Measurements from ENCODE around the gene NEAT1. TPM values are rescaled to one million over a fixed set of nuclear protein-coding genes. Genes with fewer than 3 reads are reported as not detected.

NEAT1 gene
- total RNA-seq, 1 experiment from 2014 or later: 564 TPM

- ATAC-seq: no peak
- no TSS peak for BruUV-seq (replicated peaks)
- intact Hi-C loops (cut with micrococcal nuclease): no loop called here
- H3K9me3 ChIP-seq (ENCODE audit: control insufficient read depth in 1 of 2, insufficient read depth in 1 of 2, low read depth in 1 of 2, low read length in 2 of 2): no peaks in the 10 kb centered on the region
- H3K4me3 ChIP-seq (replicated peaks in 1 of 2; ENCODE audit: low read depth in 1 of 2, low read length in 2 of 2): no peak overlapping the region
- peaks cover 0 to 14% of the 10 kb centered on the region in 2 experiments; a peak in 3 of 4 replicates for H3K36me3 ChIP-seq (ENCODE audit: control insufficient read depth in 1 of 2, insufficient read depth in 2 of 2, low read length in 2 of 2)
- H3K79me2 ChIP-seq (ENCODE audit: insufficient read depth, low read length): peaks cover 27% of the 10 kb centered on the region; the same call in 1 of the 2 replicates
- H3K4me2 ChIP-seq (ENCODE audit: low read length): peak overlapping the region; percentile 12; the same call in 1 of the 2 replicates
- no peak overlapping the region for H2AFZ ChIP-seq (ENCODE audit: low read depth, low read length, poor library complexity, severe bottlenecking)
- no peaks in the 10 kb centered on the region for H3K9me2 ChIP-seq (ENCODE audit: insufficient read depth)
- peaks cover 14 to 42% of the 10 kb centered on the region in 2 experiments for H3K4me1 ChIP-seq (ENCODE audit: control insufficient read depth in 1 of 2, insufficient read depth in 2 of 2, low read length in 2 of 2)
- H4K20me1 ChIP-seq (ENCODE audit: insufficient read depth): no peaks in the 10 kb centered on the region
- ChIA-PET CTCF (interaction anchor here (1.1 kb wide), 1 partner anchor 79 kb away, joined by 4 read pairs; no protein-coding TSS in a partner anchor), RAD21 (ENCODE audit: low non-redundant PET in 1 of 2, low total read pairs in 2 of 2, uncharacterized antibody in 2 of 2, unreplicated experiment in 2 of 2) (no interaction called here), POLR2A (interaction anchor here (0.8 kb wide), 1 partner anchor 115 kb away, joined by 3 read pairs; no protein-coding TSS in a partner anchor)
- TF ChIP-seq, protein P1, sequence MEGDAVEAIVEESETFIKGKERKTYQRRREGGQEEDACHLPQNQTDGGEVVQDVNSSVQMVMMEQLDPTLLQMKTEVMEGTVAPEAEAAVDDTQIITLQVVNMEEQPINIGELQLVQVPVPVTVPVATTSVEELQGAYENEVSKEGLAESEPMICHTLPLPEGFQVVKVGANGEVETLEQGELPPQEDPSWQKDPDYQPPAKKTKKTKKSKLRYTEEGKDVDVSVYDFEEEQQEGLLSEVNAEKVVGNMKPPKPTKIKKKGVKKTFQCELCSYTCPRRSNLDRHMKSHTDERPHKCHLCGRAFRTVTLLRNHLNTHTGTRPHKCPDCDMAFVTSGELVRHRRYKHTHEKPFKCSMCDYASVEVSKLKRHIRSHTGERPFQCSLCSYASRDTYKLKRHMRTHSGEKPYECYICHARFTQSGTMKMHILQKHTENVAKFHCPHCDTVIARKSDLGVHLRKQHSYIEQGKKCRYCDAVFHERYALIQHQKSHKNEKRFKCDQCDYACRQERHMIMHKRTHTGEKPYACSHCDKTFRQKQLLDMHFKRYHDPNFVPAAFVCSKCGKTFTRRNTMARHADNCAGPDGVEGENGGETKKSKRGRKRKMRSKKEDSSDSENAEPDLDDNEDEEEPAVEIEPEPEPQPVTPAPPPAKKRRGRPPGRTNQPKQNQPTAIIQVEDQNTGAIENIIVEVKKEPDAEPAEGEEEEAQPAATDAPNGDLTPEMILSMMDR (IDR thresholded peaks at IDR 0.05 in 2 of 3, conservative IDR thresholded peaks at IDR 0.05 in 1 of 3; ENCODE audit: borderline replicate concordance in 1 of 3, insufficient read depth in 1 of 3, low read depth in 2 of 3, low read length in 2 of 3): no peak
- H3K9ac ChIP-seq (ENCODE audit: low read length): no peak overlapping the region
- peak overlapping the region; percentile 9; the same call in 1 of the 2 replicates for H3K27ac ChIP-seq (ENCODE audit: low read depth, low read length)
- no peaks in the 10 kb centered on the region for H3K27me3 ChIP-seq (ENCODE audit: insufficient read depth, low read length)
- no peak for DNase-seq (ENCODE audit: low read depth, low spot score)
Measured at GRCh38 chr11:65389294-65389980, 33.2 kb upstream of the NEAT1 start.

DNA sequence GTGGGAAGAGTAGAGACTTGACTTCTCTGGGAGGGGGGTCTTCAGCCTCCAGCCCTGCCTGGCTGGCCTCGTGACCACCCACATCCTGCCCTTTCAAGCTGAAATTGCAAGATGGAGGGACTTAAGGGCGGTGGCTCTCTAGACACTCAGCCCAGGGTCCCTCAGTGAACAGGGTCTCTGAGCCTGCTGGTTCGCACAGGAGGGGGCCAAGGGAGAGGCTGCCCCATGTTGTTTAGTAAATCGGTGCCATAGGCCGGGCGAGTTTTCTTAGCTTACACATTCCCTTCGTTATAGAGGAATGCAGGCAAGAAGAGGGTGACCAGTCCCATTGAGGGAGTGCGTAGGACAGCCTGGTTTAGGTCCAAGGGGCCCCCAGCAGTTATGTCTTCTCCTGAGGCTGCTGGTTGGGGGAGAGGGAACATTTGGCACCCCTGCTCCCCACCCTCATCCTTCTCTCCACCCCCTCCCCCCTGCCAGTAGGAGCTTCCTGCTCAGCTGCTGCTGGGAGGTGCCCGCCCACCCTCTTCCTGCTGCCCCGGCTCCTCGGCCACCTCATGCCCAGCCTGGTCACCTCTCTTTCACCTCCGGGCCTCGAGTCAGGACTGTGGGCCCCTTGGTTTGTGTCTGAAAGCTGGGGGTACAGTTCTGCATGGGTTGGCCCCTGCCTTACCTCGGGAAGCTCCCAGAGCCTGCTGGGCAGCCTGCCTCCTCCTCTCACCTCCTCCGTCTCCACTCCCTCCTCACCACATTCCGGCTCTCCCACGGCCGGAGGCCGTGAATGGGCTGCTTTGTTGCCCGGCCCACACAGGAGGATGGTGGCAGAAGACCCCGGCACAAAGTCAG, 32.3 kb upstream of the NEAT1 start:
- peak overlapping the region; percentile 46; the same call in 1 of the 2 replicates for H3K27ac ChIP-seq (ENCODE audit: low read depth, low read length)
- H3K4me3 ChIP-seq (replicated peaks in 1 of 2; ENCODE audit: low read depth in 1 of 2, low read length in 2 of 2): no peak overlapping the region
- H2AFZ ChIP-seq (ENCODE audit: low read depth, low read length, poor library complexity, severe bottlenecking): no peak overlapping the region
- peaks cover 7 to 33% of the 10 kb centered on the region in 2 experiments for H3K4me1 ChIP-seq (ENCODE audit: control insufficient read depth in 1 of 2, insufficient read depth in 2 of 2, low read length in 2 of 2)
- ChIA-PET CTCF (interaction anchor here (1.1 kb wide), 1 partner anchor 79 kb away, joined by 3 read pairs; no protein-coding TSS in a partner anchor), POLR2A (interaction anchor here (0.7 to 1.3 kb wide), 4 partner anchors 9 to 248 kb away, joined by 3 to 4 read pairs (median 3); no protein-coding TSS in a partner anchor), RAD21 (ENCODE audit: low non-redundant PET in 1 of 2, low total read pairs in 2 of 2, uncharacterized antibody in 2 of 2, unreplicated experiment in 2 of 2) (no interaction called here)
- no peak for DNase-seq (ENCODE audit: low read depth, low spot score)
- H3K36me3 ChIP-seq (ENCODE audit: control insufficient read depth in 1 of 2, insufficient read depth in 2 of 2, low read length in 2 of 2): peaks cover 0 to 18% of the 10 kb centered on the region in 2 experiments; a peak in 3 of 4 replicates
- peak overlapping the region; percentile 17; the same call in 1 of the 2 replicates for H3K9ac ChIP-seq (ENCODE audit: low read length)
- ATAC-seq: no peak
- intact Hi-C loops (cut with micrococcal nuclease): no loop called here
- H3K9me2 ChIP-seq (ENCODE audit: insufficient read depth): no peaks in the 10 kb centered on the region
- peaks cover 27% of the 10 kb centered on the region; the same call in 1 of the 2 replicates for H3K79me2 ChIP-seq (ENCODE audit: insufficient read depth, low read length)
- no peaks in the 10 kb centered on the region for H3K9me3 ChIP-seq (ENCODE audit: control insufficient read depth in 1 of 2, insufficient read depth in 1 of 2, low read depth in 1 of 2, low read length in 2 of 2)
- no TSS peak for BruUV-seq (replicated peaks)
- H4K20me1 ChIP-seq (ENCODE audit: insufficient read depth): no peaks in the 10 kb centered on the region
- H3K27me3 ChIP-seq (ENCODE audit: insufficient read depth, low read length): no peaks in the 10 kb centered on the region
- peak overlapping the region; percentile 12 for H3K4me2 ChIP-seq (ENCODE audit: low read length)
- TF ChIP-seq CBX3 (IDR thresholded peaks at IDR 0.05; ENCODE audit: low read depth) (no peak), TCF7L2 (IDR thresholded peaks at IDR 0.05; ENCODE audit: borderline replicate concordance, extremely low read depth, insufficient read depth, insufficient read length) (no peak), YY1 (IDR thresholded peaks at IDR 0.05; ENCODE audit: extremely low read depth, insufficient replicate concordance, low read depth, low read length) (no peak), ELF1 (IDR thresholded peaks at IDR 0.05; ENCODE audit: borderline replicate concordance, low read depth) (no peak), SIN3A (IDR thresholded peaks at IDR 0.05; ENCODE audit: low read depth) (no peak), POLR2A (IDR thresholded peaks at IDR 0.05; ENCODE audit: borderline replicate concordance, extremely low read depth, insufficient read depth, insufficient read length) (no peak), SP1 (IDR thresholded peaks at IDR 0.05; ENCODE audit: low read depth) (no peak)
- TF ChIP-seq, protein P1 (IDR thresholded peaks at IDR 0.05 in 2 of 3, conservative IDR thresholded peaks at IDR 0.05 in 1 of 3; ENCODE audit: borderline replicate concordance in 1 of 3, insufficient read depth in 1 of 3, low read depth in 2 of 3, low read length in 2 of 3): no peak
